KBM-7 (cell line): Measurements from ENCODE around the gene SLC14A1.
A peak's percentile ranks its signal among the peaks of the same experiment; 100 is the strongest.

Experiments used
- DNase-seq: peaks from one replicate; pipeline ENCODE4 v3.0.0-alpha.2; 2015
- in situ Hi-C: fragments of 300-500 bp; cut with MboI; formaldehyde crosslinking; loops from 2 replicates; pipeline ENCODE4 v1.14.3; 2020; ENCODE audit warnings: low sequenced_read_pairs, low pct_unique_long_range_greater_than_20kb, mixed read lengths

SLC14A1 gene

GRCh38 chr18:45715212-45715780 lies 8.7 kb upstream of the SLC14A1 start:
- in situ Hi-C loops: no loop called here

GRCh38 chr18:45719106-45719505 lies 4.9 kb upstream of the SLC14A1 start:
- no peak for DNase-seq
- in situ Hi-C loops: no loop called here

More at GRCh38 chr18:45715212-45715780, 8.7 kb upstream of the SLC14A1 start:
- DNase-seq: no peak

- peak; percentile 85 for DNase-seq
- in situ Hi-C loops: no loop called here
Observed at GRCh38 chr18:45722899-45723298, 1.1 kb upstream of the SLC14A1 start.

- DNase-seq: no peak
- in situ Hi-C loops: no loop called here
Observed at GRCh38 chr18:45724601-45725000, 620 bp downstream of the SLC14A1 start.

- in situ Hi-C loops: no loop called here
- no peak for DNase-seq
Observed at GRCh38 chr18:45725336-45725735, 1.4 kb downstream of the SLC14A1 start.

GRCh38 chr18:45726603-45727002 lies 2.6 kb downstream of the SLC14A1 start:
- no peak for DNase-seq
- in situ Hi-C loops: no loop called here

GRCh38 chr18:45727068-45727467 lies 3.1 kb downstream of the SLC14A1 start:
- in situ Hi-C loops: no loop called here
- no peak for DNase-seq

- in situ Hi-C loops: no loop called here
- no peak for DNase-seq
Observed at GRCh38 chr18:45728336-45729010, 4.5 kb downstream of the SLC14A1 start.

GRCh38 chr18:45730832-45731575 lies 7.0 kb downstream of the SLC14A1 start:
- in situ Hi-C loops: no loop called here
- DNase-seq: no peak

GRCh38 chr18:45731716-45732115 lies 7.7 kb downstream of the SLC14A1 start:
- no peak for DNase-seq
- in situ Hi-C loops: no loop called here

- in situ Hi-C loops: no loop called here
- no peak for DNase-seq
Observed at GRCh38 chr18:45733535-45733934, 9.6 kb downstream of the SLC14A1 start.

GRCh38 chr18:45734505-45734904 lies 10.5 kb downstream of the SLC14A1 start:
- DNase-seq: no peak
- in situ Hi-C loops: no loop called here

- in situ Hi-C loops: no loop called here
- no peak for DNase-seq
Observed at GRCh38 chr18:45734944-45735343, 11.0 kb downstream of the SLC14A1 start.

GRCh38 chr18:45738660-45739059 lies 14.7 kb downstream of the SLC14A1 start:
- no peak for DNase-seq
- in situ Hi-C loops: no loop called here

- in situ Hi-C loops: no loop called here
- DNase-seq: no peak
Observed at GRCh38 chr18:45739268-45739667, 15.3 kb downstream of the SLC14A1 start.

GRCh38 chr18:45739848-45740247 lies 15.9 kb downstream of the SLC14A1 start:
- no peak for DNase-seq
- in situ Hi-C loops: no loop called here

- in situ Hi-C loops: no loop called here
- DNase-seq: no peak
Observed at GRCh38 chr18:45741056-45741455, 17.1 kb downstream of the SLC14A1 start.

- no peak for DNase-seq
- in situ Hi-C loops: no loop called here
Observed at GRCh38 chr18:45745817-45746461, 22.0 kb downstream of the SLC14A1 start.

- in situ Hi-C loops: no loop called here
- DNase-seq: no peak
Observed at GRCh38 chr18:45748501-45748900, 24.5 kb downstream of the SLC14A1 start.
